ENCODE data around the gene PNPLA1.

- TF ChIP-seq CEBPB (IDR thresholded peaks at IDR 0.05; ENCODE audit: low read depth), result no peak
- TF ChIP-seq CTCF (IDR thresholded peaks at IDR 0.05 in 2 of 3, conservative IDR thresholded peaks at IDR 0.05 in 1 of 3; ENCODE audit: borderline replicate concordance in 1 of 3, insufficient read depth in 1 of 3, low read depth in 2 of 3, low read length in 2 of 3), result no peak
- TF ChIP-seq EZH2phosphoT487 (IDR thresholded peaks at IDR 0.05; ENCODE audit: borderline replicate concordance), result no peak
- TF ChIP-seq FOSL1 (IDR thresholded peaks at IDR 0.05; ENCODE audit: low read depth), result no peak
These were observed 60.0 kb downstream of the PNPLA1 start for GRCh38 chr6:36329798-36330291.

Data from HCT116 (cell line).